Osteoblast (primary cell): Measurements from ENCODE around the gene PARM1. TPM values are rescaled to one million over a fixed set of nuclear protein-coding genes. Genes with fewer than 3 reads are reported as not detected.

Experiments used
- DNase-seq: peaks from one replicate; pipeline ENCODE4 v3.0.0; 2011; ENCODE audit warnings: low spot score, mixed read lengths; ENCODE audit not compliant: insufficient read length; ENCODE audit errors: missing footprints
- H2AFZ ChIP-seq: 2 replicates; pipeline ENCODE4 v1.6.0; 2011; ENCODE audit warnings: mild to moderate bottlenecking, low read length
- H3K27ac ChIP-seq: 2 replicates; pipeline ENCODE4 v1.5.1; 2011; ENCODE audit warnings: mild to moderate bottlenecking, low read depth, low read length, moderate library complexity
- H3K27me3 ChIP-seq: 2 replicates; pipeline ENCODE4 v1.6.0; 2012; ENCODE audit warnings: mild to moderate bottlenecking, control low read depth, inconsistent platforms, low read length, moderate library complexity; ENCODE audit not compliant: insufficient read depth
- H3K36me3 ChIP-seq: 2 replicates; pipeline ENCODE4 v1.5.1; 2011; ENCODE audit warnings: mild to moderate bottlenecking, low read length, control low read depth, moderate library complexity; ENCODE audit not compliant: insufficient read depth
- H3K4me1 ChIP-seq: 2 replicates; pipeline ENCODE4 v1.5.1; 2011; ENCODE audit warnings: mild to moderate bottlenecking, low read length, control low read depth, moderate library complexity; ENCODE audit not compliant: insufficient read depth
- H3K4me2 ChIP-seq: 2 replicates; pipeline ENCODE4 v1.6.0; 2011; ENCODE audit warnings: mild to moderate bottlenecking, low read length; ENCODE audit not compliant: insufficient read depth
- H3K4me3 ChIP-seq: fragments of 200-600 bp; sonication (generic); 3 replicates; pipeline ENCODE4 v1.5.1; 2012; ENCODE audit warnings: mild to moderate bottlenecking, low read length, inconsistent platforms; ENCODE audit not compliant: insufficient read depth
- H3K79me2 ChIP-seq: 2 replicates; pipeline ENCODE4 v1.6.0; 2012; ENCODE audit warnings: mild to moderate bottlenecking, low read length, control low read depth, inconsistent platforms; ENCODE audit not compliant: insufficient read depth
- H3K9me3 ChIP-seq: 2 replicates; pipeline ENCODE4 v1.5.1; 2011; ENCODE audit warnings: low read depth, low read length, control low read depth
- H4K20me1 ChIP-seq: 2 replicates; pipeline ENCODE4 v1.6.0; 2012; ENCODE audit warnings: mild to moderate bottlenecking, low read length, control low read depth; ENCODE audit not compliant: insufficient read depth
- total RNA-seq: library from RNA; depleted of rRNA; stranded (reverse); fragments of >200 nt; gene quantifications from 2 replicates; pipeline ENCODE4 v1.2.3, GENCODE V29; 2012
- TF ChIP-seq, protein P1 (sequence below): IDR thresholded peaks from 2 replicates; pipeline ENCODE4 v1.5.1; 2011; ENCODE audit warnings: mild to moderate bottlenecking, low read depth, low read length, moderate library complexity; ENCODE audit errors: extremely low read depth

PARM1 gene
- total RNA-seq, 1 donor, result not detected

DNA sequence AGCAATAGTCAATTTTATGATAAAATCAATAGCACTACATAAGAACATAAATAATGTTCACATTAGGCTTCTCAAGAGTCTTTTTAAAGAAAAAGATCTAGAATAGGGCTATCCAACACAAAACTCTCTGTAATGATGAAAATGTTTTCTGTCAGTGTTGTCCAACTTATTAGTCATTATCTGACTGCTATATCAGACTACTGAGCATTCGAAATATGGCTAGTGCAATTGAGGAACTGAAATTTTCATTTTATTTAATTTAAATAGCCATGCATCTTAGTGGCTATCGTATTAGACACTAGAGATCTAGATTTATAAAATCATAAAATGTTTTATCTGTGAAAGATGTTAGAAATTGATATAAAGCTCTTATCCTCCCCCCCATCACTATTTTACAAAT is 26.0 kb downstream of the PARM1 start:
- no peaks in the 10 kb centered on the region for H3K9me3 ChIP-seq
- DNase-seq, result no peak
- no peaks in the 10 kb centered on the region for H3K27me3 ChIP-seq
- H3K27ac ChIP-seq, result no peak overlapping the region
- H3K4me1 ChIP-seq, result no peaks in the 10 kb centered on the region
- H3K36me3 ChIP-seq, result no peaks in the 10 kb centered on the region
- H3K4me2 ChIP-seq, result no peak overlapping the region
- H3K4me3 ChIP-seq, result no peak overlapping the region
- H4K20me1 ChIP-seq, result no peaks in the 10 kb centered on the region
- H3K79me2 ChIP-seq, result no peaks in the 10 kb centered on the region
- TF ChIP-seq, protein P1, sequence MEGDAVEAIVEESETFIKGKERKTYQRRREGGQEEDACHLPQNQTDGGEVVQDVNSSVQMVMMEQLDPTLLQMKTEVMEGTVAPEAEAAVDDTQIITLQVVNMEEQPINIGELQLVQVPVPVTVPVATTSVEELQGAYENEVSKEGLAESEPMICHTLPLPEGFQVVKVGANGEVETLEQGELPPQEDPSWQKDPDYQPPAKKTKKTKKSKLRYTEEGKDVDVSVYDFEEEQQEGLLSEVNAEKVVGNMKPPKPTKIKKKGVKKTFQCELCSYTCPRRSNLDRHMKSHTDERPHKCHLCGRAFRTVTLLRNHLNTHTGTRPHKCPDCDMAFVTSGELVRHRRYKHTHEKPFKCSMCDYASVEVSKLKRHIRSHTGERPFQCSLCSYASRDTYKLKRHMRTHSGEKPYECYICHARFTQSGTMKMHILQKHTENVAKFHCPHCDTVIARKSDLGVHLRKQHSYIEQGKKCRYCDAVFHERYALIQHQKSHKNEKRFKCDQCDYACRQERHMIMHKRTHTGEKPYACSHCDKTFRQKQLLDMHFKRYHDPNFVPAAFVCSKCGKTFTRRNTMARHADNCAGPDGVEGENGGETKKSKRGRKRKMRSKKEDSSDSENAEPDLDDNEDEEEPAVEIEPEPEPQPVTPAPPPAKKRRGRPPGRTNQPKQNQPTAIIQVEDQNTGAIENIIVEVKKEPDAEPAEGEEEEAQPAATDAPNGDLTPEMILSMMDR, result no peak
- H2AFZ ChIP-seq, result no peak overlapping the region

DNA sequence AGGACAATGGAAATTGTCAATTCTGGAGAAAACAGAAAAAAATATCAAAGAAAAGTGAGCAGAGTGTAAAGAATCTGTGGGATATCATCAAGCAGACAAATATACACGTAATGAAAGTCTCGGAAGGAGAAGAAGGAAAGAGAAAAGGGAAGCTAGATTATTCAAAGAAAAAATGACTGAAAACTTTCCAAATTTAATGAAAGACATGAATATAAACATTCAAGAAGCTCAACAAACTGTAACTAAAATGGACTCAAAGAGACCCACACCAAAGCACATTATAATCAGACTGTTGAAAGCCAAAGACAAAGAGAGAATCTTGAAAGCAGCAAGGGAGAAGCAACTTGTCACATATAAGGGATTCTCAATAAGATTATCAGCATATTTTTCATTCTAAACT is 28.3 kb downstream of the PARM1 start:
- Histone ChIP-seq H3K4me1 (no peaks in the 10 kb centered on the region), H2AFZ (no peak overlapping the region), H3K36me3 (no peaks in the 10 kb centered on the region), H3K4me2 (no peak overlapping the region), H3K9me3 (no peaks in the 10 kb centered on the region), H4K20me1 (no peaks in the 10 kb centered on the region), H3K27ac (no peak overlapping the region), H3K27me3 (no peaks in the 10 kb centered on the region), H3K4me3 (no peak overlapping the region), H3K79me2 (no peaks in the 10 kb centered on the region)
- TF ChIP-seq, protein P1, result no peak
- no peak for DNase-seq

DNA sequence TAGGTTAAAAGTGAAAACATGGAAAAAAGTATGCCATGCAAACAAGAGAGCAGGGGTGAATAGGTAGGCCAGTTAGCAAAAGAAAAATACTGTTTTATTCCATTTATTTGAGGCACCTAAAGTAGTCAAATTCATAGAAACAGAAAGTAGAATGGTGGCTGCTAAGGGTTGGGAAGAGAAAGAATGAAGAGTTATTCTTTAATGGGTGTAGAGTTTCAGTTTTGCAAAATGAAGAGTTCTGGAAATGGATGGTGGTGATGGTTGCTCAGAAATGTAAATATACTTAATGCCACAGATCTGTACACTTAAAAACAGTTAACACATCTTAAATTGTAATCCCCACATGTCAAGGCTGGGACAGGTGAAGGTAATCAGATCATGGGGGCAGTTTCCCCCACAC is 29.7 kb downstream of the PARM1 start:
- Histone ChIP-seq H3K4me1 (no peaks in the 10 kb centered on the region), H3K36me3 (no peaks in the 10 kb centered on the region), H3K27me3 (no peaks in the 10 kb centered on the region), H2AFZ (no peak overlapping the region), H4K20me1 (no peaks in the 10 kb centered on the region), H3K4me3 (no peak overlapping the region), H3K9me3 (no peaks in the 10 kb centered on the region), H3K4me2 (no peak overlapping the region), H3K27ac (no peak overlapping the region), H3K79me2 (no peaks in the 10 kb centered on the region)
- DNase-seq, result no peak
- TF ChIP-seq, protein P1, result no peak

DNA sequence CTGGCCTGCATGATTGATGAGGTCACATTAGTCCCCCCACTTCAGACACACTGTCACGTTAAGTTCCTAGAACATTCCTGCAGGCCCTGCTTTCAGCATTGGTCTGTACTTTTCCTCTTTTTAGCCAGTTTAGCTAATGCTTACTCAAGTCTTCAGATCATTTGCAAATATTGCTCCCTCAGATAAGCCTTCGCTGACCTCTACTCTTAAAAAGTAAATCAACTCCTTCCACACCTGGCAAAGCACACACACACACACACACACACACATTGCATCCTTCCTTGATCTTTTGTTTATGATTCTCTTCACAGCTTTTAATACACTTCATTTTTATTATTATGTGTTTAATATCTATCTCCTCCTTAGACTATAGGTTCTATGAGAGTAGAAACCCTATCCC is 31.4 kb downstream of the PARM1 start:
- no peaks in the 10 kb centered on the region for H3K27me3 ChIP-seq
- no peak overlapping the region for H2AFZ ChIP-seq
- H3K4me3 ChIP-seq, result no peak overlapping the region
- no peak overlapping the region for H3K4me2 ChIP-seq
- H3K4me1 ChIP-seq, result no peaks in the 10 kb centered on the region
- no peaks in the 10 kb centered on the region for H4K20me1 ChIP-seq
- H3K36me3 ChIP-seq, result no peaks in the 10 kb centered on the region
- H3K79me2 ChIP-seq, result no peaks in the 10 kb centered on the region
- no peaks in the 10 kb centered on the region for H3K9me3 ChIP-seq
- DNase-seq, result no peak
- no peak overlapping the region for H3K27ac ChIP-seq
- TF ChIP-seq, protein P1, result no peak
